Duodenal mucosa (tissue), 2 donors: Measurements from ENCODE around the gene ZW10.
"Not testable (repeated sequence)": the region's sequence is repeated elsewhere in the genome, so short reads cannot be mapped to it uniquely, and the experiment has no call there.

Source experiments
- H3K27ac ChIP-seq: one replicate; pipeline ENCODE4 v1.7.0; 2013; ENCODE audit warnings: low read depth, low read length
- H3K27me3 ChIP-seq, 2 donors: one replicate each; pipeline ENCODE4 v1.7.0; 2013; ENCODE audit warnings: low read length in 2 of 2, control low read depth in 1 of 2; ENCODE audit not compliant: insufficient read depth in 2 of 2, control insufficient read depth in 1 of 2
- H3K36me3 ChIP-seq, 2 donors: one replicate each; pipeline ENCODE4 v1.7.0; 2013; ENCODE audit warnings: low read length in 2 of 2, control low read depth in 1 of 2; ENCODE audit not compliant: insufficient read depth in 2 of 2, control insufficient read depth in 1 of 2
- H3K4me1 ChIP-seq, 2 donors: one replicate each; pipeline ENCODE4 v1.7.0; 2013; ENCODE audit warnings: low read length in 2 of 2, control low read depth in 1 of 2; ENCODE audit not compliant: insufficient read depth in 2 of 2, control insufficient read depth in 1 of 2
- H3K4me3 ChIP-seq, 2 donors: one replicate each; pipeline ENCODE4 v1.7.0; 2013; ENCODE audit warnings: low read length in 2 of 2, low read depth in 1 of 2
- H3K9ac ChIP-seq, 2 donors: one replicate each; pipeline ENCODE4 v1.7.0; 2013; ENCODE audit warnings: low read length in 2 of 2, low read depth in 1 of 2
- H3K9me3 ChIP-seq, 2 donors: one replicate each; pipeline ENCODE4 v1.7.0; 2013; ENCODE audit warnings: low read length in 2 of 2, control low read depth in 1 of 2; ENCODE audit not compliant: control insufficient read depth in 1 of 2

Gene ZW10

DNA sequence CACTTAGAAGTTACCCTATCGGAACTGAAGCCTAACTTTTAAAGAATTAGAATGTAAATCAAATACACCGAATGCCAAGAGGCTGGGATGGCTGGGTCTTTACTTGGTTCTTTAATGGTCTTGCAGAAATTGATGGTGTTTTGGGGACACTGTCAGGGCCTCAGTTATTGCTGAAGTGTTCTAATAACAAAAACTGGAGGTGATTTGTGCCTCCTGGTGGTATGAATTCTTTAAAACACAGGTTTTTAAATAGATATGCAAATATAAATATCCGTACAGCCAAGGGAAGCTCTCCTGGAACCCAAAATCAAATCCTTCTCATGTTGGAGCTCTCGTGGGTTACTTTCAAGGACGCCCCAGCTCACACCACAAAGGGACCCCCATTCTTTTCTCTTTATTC lies 48.1 kb downstream of the ZW10 start:
- no peak overlapping the region for H3K4me3 ChIP-seq
- H3K36me3 ChIP-seq: no peaks in the 10 kb centered on the region
- peaks cover 4 to 6% of the 10 kb centered on the region in 2 donors for H3K4me1 ChIP-seq
- H3K27ac ChIP-seq: no peak overlapping the region
- no peak overlapping the region for H3K9ac ChIP-seq
- no peaks in the 10 kb centered on the region for H3K9me3 ChIP-seq
- no peaks in the 10 kb centered on the region for H3K27me3 ChIP-seq

DNA sequence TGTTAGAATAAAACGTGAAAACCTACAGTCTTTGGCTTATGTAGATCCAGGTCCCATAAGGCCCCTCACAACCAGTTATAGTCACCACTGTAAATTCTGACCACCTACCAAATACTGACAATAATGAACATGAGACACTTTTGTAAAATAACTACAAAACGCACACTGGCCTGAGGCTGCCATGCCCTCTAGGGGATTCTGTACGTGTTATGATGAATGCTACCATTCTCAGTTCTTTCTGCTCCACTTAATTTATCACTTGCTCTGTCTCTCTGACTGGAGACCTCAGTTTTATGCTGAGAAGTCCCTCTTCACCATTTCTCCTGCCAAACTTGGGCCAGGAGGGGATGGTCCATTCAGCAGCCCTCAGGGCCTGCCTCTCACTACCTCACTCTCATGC lies 48.7 kb downstream of the ZW10 start:
- no peak overlapping the region for H3K27ac ChIP-seq
- no peak overlapping the region for H3K9ac ChIP-seq
- H3K4me1 ChIP-seq: peaks cover 4 to 6% of the 10 kb centered on the region in 2 donors
- H3K27me3 ChIP-seq: no peaks in the 10 kb centered on the region
- H3K4me3 ChIP-seq: no peak overlapping the region
- no peaks in the 10 kb centered on the region for H3K36me3 ChIP-seq
- no peaks in the 10 kb centered on the region for H3K9me3 ChIP-seq

DNA sequence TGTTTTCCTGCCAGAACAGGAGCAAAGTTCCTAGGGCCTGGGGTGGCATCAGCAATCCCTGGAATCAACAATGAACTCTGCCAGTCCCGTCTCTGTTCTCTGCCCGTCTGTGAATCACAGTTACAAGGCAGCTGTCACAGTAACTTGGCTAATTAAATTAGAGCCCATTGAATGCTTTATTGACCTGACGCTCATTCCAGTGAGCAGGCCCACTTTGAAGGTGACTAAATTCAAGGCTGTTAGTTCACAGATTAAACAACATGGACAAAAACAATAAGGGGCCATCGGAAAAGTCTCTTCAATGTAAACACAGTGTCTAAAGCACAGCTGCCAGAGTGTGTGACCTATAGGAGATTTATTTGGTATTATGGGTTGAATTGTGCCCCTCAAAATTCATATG lies 49.7 kb downstream of the ZW10 start:
- no peaks in the 10 kb centered on the region for H3K9me3 ChIP-seq
- H3K27ac ChIP-seq: no peak overlapping the region
- H3K4me3 ChIP-seq: no peak overlapping the region
- H3K27me3 ChIP-seq: no peaks in the 10 kb centered on the region
- no peaks in the 10 kb centered on the region for H3K36me3 ChIP-seq
- H3K4me1 ChIP-seq: peaks cover 4 to 6% of the 10 kb centered on the region in 2 donors
- H3K9ac ChIP-seq: no peak overlapping the region

DNA sequence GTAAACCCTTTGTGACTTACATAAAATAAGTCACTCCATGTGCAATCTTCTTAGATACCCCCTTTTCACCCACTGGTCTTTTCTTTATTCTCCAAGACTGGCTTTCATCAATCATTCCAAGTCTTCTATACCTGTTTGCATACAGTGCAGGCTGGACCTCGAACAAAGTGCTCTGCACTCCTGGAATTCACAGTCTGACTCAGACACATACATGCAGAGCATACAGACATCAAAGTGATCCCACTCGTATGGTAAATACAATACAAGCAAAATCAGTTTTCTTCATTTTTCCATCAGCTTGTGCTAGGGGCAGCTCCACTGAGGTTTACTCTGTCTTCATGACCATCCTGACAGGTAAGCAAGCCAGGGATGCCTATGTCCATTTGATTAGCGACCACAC lies 50.6 kb downstream of the ZW10 start:
- H3K27ac ChIP-seq: no peak overlapping the region
- H3K36me3 ChIP-seq: no peaks in the 10 kb centered on the region
- H3K4me3 ChIP-seq: no peak overlapping the region
- H3K27me3 ChIP-seq: no peaks in the 10 kb centered on the region
- H3K9me3 ChIP-seq: no peaks in the 10 kb centered on the region
- no peak overlapping the region for H3K9ac ChIP-seq
- peaks cover 4 to 6% of the 10 kb centered on the region in 2 donors for H3K4me1 ChIP-seq

DNA sequence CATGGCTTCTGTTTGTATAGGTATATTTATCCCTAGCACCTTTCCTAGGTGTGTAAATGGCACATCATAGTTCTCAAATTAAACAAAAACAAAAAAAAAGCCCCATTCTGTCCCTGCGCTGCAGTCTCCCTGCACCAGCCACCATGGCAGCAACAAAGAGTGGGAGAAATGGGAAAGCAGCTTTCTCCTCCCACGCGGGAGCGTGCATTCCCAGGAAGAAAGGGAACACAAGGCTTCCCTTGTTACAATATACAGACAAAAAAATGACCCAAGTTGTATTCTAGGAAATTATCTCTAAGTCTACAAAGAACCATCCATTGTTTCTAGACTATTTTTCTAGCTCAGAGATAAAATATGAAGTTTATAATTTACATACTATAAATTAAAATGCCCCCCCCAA lies 51.3 kb downstream of the ZW10 start:
- Histone ChIP-seq H3K27ac (no peak overlapping the region), H3K4me3 (no peak overlapping the region), H3K9me3 (no peaks in the 10 kb centered on the region), H3K27me3 (no peaks in the 10 kb centered on the region), H3K4me1 (peaks cover 4 to 6% of the 10 kb centered on the region in 2 donors), H3K9ac (no peak overlapping the region), H3K36me3 (no peaks in the 10 kb centered on the region)

DNA sequence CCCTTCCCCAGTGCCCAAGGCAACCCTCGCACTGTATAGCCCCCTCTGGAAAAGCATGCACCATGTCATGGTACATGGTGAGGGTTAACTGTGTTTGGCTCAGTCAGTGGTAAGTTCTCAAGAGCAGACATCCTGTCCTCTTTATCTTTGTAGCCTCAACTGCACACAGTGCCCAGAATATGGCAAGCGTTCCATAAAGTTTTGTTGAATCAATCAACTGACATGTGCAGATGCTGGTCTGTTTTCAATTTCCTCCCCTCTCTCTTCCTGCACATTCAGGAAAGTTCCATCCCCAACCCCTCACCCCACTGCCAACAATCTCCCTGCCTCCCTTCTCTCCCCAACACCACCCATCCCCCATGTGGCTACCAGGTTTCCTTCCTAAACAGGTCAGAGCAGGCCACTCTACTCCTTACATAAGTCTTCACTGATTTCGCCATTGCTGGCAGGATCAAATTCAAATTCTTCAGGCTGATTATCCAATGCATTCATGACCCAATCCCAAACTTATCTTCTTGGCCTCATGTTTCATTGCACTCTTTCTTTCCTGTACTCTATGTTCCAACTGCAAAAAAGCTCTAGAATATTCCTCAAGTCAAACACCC lies 51.9 kb downstream of the ZW10 start:
- H3K4me3 ChIP-seq: no peak overlapping the region
- H3K9ac ChIP-seq: no peak overlapping the region
- H3K36me3 ChIP-seq: no peaks in the 10 kb centered on the region
- no peak overlapping the region for H3K27ac ChIP-seq
- H3K27me3 ChIP-seq: no peaks in the 10 kb centered on the region
- no peaks in the 10 kb centered on the region for H3K9me3 ChIP-seq
- H3K4me1 ChIP-seq: peaks cover 4 to 6% of the 10 kb centered on the region in 2 donors

DNA sequence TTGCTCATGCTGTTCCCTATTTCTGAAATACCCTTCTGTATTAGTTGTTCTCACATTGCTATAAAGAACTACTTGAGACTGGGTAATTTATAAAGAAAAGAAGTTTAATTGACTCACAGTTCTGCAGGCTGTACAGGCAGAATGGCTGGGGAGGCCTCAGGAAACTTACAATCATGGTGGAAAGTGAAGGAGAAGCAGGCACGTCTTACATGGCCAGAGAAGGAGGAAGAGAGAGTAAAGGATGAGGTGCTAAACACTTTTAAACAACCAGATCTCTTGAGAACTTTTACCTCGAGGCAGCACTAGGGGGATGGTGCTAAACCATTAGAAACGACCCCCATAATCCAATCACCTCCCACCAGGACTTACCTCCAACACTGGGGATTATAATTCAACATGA lies 53.0 kb downstream of the ZW10 start:
- not testable (repeated sequence) for H3K27me3 ChIP-seq, H3K36me3 ChIP-seq, H3K4me1 ChIP-seq, H3K9me3 ChIP-seq, H3K27ac ChIP-seq, H3K9ac ChIP-seq, H3K4me3 ChIP-seq

DNA sequence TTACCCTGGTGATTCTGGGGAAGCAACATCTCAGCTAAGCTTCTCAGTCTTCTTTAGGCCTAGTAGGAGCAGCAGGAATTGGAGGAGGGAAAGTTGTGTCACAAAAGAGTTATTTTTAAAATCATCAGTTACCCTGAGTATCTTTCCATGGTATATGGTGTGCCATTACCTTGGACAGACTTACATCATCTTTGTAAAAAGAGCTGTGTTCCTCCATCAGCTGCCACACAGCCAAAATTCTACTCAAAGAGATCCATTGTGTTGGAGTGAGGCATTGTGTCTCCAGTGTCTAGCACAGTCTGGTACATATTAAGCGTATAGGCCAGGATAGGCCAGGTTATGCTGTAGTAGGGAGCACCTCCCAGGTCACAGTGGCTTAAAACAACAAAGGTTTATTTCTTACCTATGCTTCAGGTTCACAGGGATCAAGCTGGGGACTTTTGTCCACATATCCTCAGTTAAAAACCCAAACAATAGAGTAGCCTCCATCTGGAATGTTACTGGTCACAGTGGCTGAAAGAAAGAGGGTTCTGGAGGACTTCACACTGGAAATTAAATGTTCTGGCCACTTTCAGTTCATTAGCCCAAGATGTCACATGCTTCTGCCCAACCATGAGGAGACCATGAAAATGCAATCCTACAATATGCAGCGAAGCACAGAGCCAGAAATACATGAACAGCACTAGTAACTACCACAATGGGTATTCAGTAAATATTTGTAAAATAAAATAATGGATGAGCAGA lies 57.4 kb downstream of the ZW10 start:
- Histone ChIP-seq H3K27me3 (no peaks in the 10 kb centered on the region), H3K9me3 (no peaks in the 10 kb centered on the region), H3K27ac (no peak overlapping the region), H3K9ac (no peak overlapping the region), H3K4me3 (no peak overlapping the region), H3K36me3 (no peaks in the 10 kb centered on the region), H3K4me1 (no peaks in the 10 kb centered on the region)

DNA sequence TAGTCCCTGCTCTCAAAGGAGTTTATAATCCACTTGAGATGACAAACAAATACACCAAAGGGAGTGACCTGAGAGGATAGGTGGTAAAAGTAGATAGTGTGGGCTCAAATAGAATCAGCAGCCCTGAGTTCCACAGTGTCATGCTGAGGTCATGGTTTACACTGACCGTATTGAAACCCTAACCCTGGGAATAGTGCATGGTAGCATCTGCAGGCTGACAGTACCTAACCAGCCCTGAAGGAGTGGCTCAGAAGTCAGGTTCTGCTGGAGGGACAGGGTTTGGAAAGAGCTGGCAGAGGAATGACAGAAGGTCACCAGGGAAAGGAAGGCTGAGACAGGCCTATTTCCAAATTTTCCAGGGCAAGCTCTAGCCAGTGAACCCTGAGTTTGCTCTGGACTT lies 58.2 kb downstream of the ZW10 start:
- Histone ChIP-seq H3K27ac (no peak overlapping the region), H3K36me3 (no peaks in the 10 kb centered on the region), H3K27me3 (no peaks in the 10 kb centered on the region), H3K9ac (no peak overlapping the region), H3K9me3 (no peaks in the 10 kb centered on the region), H3K4me3 (no peak overlapping the region), H3K4me1 (no peaks in the 10 kb centered on the region)

DNA sequence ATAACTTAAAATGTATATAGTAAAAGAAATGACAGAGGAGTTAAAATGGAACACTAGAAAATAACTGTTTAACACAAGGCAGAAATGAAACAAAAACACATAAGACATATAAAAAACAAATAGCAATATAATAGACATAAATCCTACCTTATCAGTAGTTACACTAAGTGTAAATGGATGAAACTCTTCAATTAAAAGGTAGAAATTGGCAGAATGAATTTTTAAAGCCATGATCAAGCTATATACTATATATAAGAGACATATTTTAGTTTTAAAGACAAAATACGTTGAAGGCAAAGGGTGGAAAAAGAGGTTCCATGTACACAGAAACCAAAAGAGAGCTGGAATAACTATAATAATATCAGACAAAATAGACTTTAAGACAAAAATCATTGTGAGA lies 62.5 kb downstream of the ZW10 start:
- Histone ChIP-seq H3K27ac (no peak overlapping the region), H3K27me3 (no peaks in the 10 kb centered on the region), H3K36me3 (no peaks in the 10 kb centered on the region), H3K9me3 (peaks cover 0 to 7% of the 10 kb centered on the region in 2 donors), H3K4me1 (no peaks in the 10 kb centered on the region), H3K9ac (no peak overlapping the region), H3K4me3 (no peak overlapping the region)
